K562 (cell line): ENCODE data around the gene MYL11.

Experiments
- CTCF ChIP-seq, 3 experiments: IDR thresholded peaks in 2 of 3; conservative IDR thresholded peaks in 1 of 3; 2 replicates each; pipeline ENCODE4 v1.5.1; 2011 to 2012; ENCODE audit warnings: low read length in 3 of 3, mild to moderate bottlenecking in 3 of 3, control low read depth in 2 of 3, improper control_type of control experiment in 1 of 3, inconsistent platforms in 1 of 3, low read depth in 1 of 3, mixed read lengths in 1 of 3, moderate library complexity in 1 of 3; ENCODE audit not compliant: insufficient read depth in 2 of 3
- EZH2 ChIP-seq: IDR thresholded peaks from 2 replicates; pipeline ENCODE4 v1.6.1; 2012; ENCODE audit warnings: low read depth, mild to moderate bottlenecking, inconsistent platforms, low read length, borderline replicate concordance
- HDAC1 ChIP-seq, 2 experiments: fragments of 450-650 bp; IDR thresholded peaks; 2 replicates each; pipeline ENCODE4 v1.6.1; 2016 to 2017; ENCODE audit warnings: inconsistent platforms in 1 of 2, mild to moderate bottlenecking in 1 of 2, moderate library complexity in 1 of 2
- HOMEZ ChIP-seq: fragments of 250-450 bp; sonication (Bioruptor Pico); IDR thresholded peaks from 2 replicates; pipeline ENCODE4 v1.4.0; 2020; ENCODE audit warnings: mild to moderate bottlenecking, moderate library complexity
- MAFG ChIP-seq: fragments of 450-650 bp; conservative IDR thresholded peaks from 2 replicates; pipeline ENCODE4 v1.6.1; 2016; ENCODE audit warnings: missing genetic modification characterization, missing compliant biosample characterization
- TRIM25 ChIP-seq: fragments of 450-650 bp; IDR thresholded peaks from 2 replicates; pipeline ENCODE4 v1.7.0; 2016; ENCODE audit warnings: borderline replicate concordance
- USF1 ChIP-seq: sonication (generic); formaldehyde crosslinking; IDR thresholded peaks from 2 replicates; pipeline ENCODE4 v1.9.0; 2022; ENCODE audit warnings: mild to moderate bottlenecking, missing genetic modification reagents
- ZBTB2 ChIP-seq: fragments of 450-650 bp; IDR thresholded peaks from 2 replicates; pipeline ENCODE4 v1.6.1; 2016; ENCODE audit warnings: antibody characterized with exemption

- TF ChIP-seq CTCF (IDR thresholded peaks at IDR 0.05 in 2 of 3, conservative IDR thresholded peaks at IDR 0.05 in 1 of 3; ENCODE audit: insufficient read depth in 2 of 3, low read depth in 1 of 3, low read length in 3 of 3) (no peak), ZBTB2 (no peak), MAFG (tag) (no peak), EZH2 (no peak), HDAC1 (IDR thresholded peaks at IDR 0.05) (no peak), TRIM25 (no peak), USF1 (CRISPR knock-in tag) (no peak), HOMEZ (CRISPR knock-in tag) (no peak)
Observed at GRCh38 chr16:30416624-30417528, 42.3 kb downstream of the MYL11 start.
